HepG2 (cell line): Measurements from ENCODE around the gene GLOD5. TPM values are rescaled to one million over a fixed set of nuclear protein-coding genes. Genes with fewer than 3 reads are reported as not detected.

Source experiments
- CBX1 ChIP-seq: IDR thresholded peaks from one replicate; pipeline ENCODE4 v1.6.1; 2016; ENCODE audit warnings: antibody characterized with exemption, low read depth
- CCAR2 ChIP-seq: fragments of 200-400 bp; formaldehyde crosslinking; optimal IDR thresholded peaks from 2 replicates; pipeline ENCODE3; 2018; ENCODE audit warnings: low read depth, mild to moderate bottlenecking, low read length, moderate library complexity
- CREM ChIP-seq, 2 experiments: sonication (generic) in 1 of 2; formaldehyde crosslinking in 1 of 2; IDR thresholded peaks; 2 replicates each; pipeline versions ENCODE4 v1.4.0 to v1.6.1; 2016 to 2020; ENCODE audit warnings: antibody characterized with exemption in 1 of 2, mild to moderate bottlenecking in 1 of 2, missing genetic modification reagents in 1 of 2
- ELF1 ChIP-seq: sonication (generic); formaldehyde crosslinking; IDR thresholded peaks from 2 replicates; pipeline ENCODE4 v1.4.0; 2020; ENCODE audit warnings: missing genetic modification reagents
- FOXA1 ChIP-seq, 2 experiments: fragments of 450-650 bp in 1 of 2; sonication (generic) in 1 of 2; formaldehyde crosslinking in 1 of 2; IDR thresholded peaks; 2 replicates each; pipeline versions ENCODE4 v1.4.0 to v1.6.1; 2016 to 2020; ENCODE audit warnings: missing genetic modification reagents in 1 of 2
- FOXK2 ChIP-seq: fragments of 450-650 bp; IDR thresholded peaks from 2 replicates; pipeline ENCODE4 v1.6.1; 2016
- FOXO1 ChIP-seq: sonication (generic); formaldehyde crosslinking; IDR thresholded peaks from 2 replicates; pipeline ENCODE4 v1.4.0; 2020; ENCODE audit warnings: missing genetic modification reagents
- NCOA1 ChIP-seq: sonication (generic); formaldehyde crosslinking; IDR thresholded peaks from 2 replicates; pipeline ENCODE4 v1.9.0; 2021; ENCODE audit warnings: missing genetic modification reagents
- NR1H2 ChIP-seq: sonication (generic); formaldehyde crosslinking; IDR thresholded peaks from 2 replicates; pipeline ENCODE4 v1.8.1; 2022; ENCODE audit warnings: low read depth, missing genetic modification reagents, borderline replicate concordance
- POLR2A ChIP-seq, 2 experiments: IDR thresholded peaks; 2 replicates each; pipeline ENCODE4 v1.6.1; 2011; ENCODE audit warnings: low read depth in 2 of 2, low read length in 2 of 2, mild to moderate bottlenecking in 1 of 2, moderate library complexity in 1 of 2; ENCODE audit not compliant: insufficient read depth in 1 of 2
- TCF7L2 ChIP-seq: IDR thresholded peaks from 2 replicates; pipeline ENCODE4 v1.6.1; 2011; ENCODE audit warnings: mild to moderate bottlenecking, low read depth, low read length, moderate library complexity
- TEAD3 ChIP-seq: optimal IDR thresholded peaks from 2 replicates; pipeline ENCODE3; 2016; ENCODE audit warnings: borderline replicate concordance
- THAP11 ChIP-seq: IDR thresholded peaks from 2 replicates; pipeline ENCODE4 v1.6.1; 2016; ENCODE audit warnings: missing biosample characterization, missing genetic modification reagents
- ZFP36 ChIP-seq: fragments of 150-350 bp; IDR thresholded peaks from 2 replicates; pipeline ENCODE4 v1.6.1; 2018; ENCODE audit warnings: borderline replicate concordance, low read length, low read depth; ENCODE audit not compliant: partially characterized antibody
- ZKSCAN8 ChIP-seq: IDR thresholded peaks from 2 replicates; pipeline ENCODE4 v1.6.1; 2016; ENCODE audit warnings: borderline replicate concordance, missing genetic modification reagents, missing compliant biosample characterization
- ZNF256 ChIP-seq: sonication (generic); formaldehyde crosslinking; conservative IDR thresholded peaks from 2 replicates; pipeline ENCODE4 v1.4.0; 2020; ENCODE audit warnings: missing genetic modification reagents
- ZNF569 ChIP-seq: sonication (generic); formaldehyde crosslinking; IDR thresholded peaks from 2 replicates; pipeline ENCODE4 v1.5.0; 2020; ENCODE audit warnings: mild to moderate bottlenecking, missing genetic modification reagents, moderate library complexity, borderline replicate concordance
- ZNF652 ChIP-seq: IDR thresholded peaks from 2 replicates; pipeline ENCODE4 v1.6.1; 2016; ENCODE audit warnings: low read depth, borderline replicate concordance
- ZNF747 ChIP-seq: sonication (generic); formaldehyde crosslinking; IDR thresholded peaks from 2 replicates; pipeline ENCODE4 v1.8.1; 2023; ENCODE audit warnings: missing genetic modification reagents, mild to moderate bottlenecking, borderline replicate concordance
- polyA plus RNA-seq, 8 experiments: library from polyadenylated mRNA; depleted of rRNA in 3 of 8; stranded (reverse) in 7 of 8; unstranded in 1 of 8; fragments of >200 nt; fragmentation: Illumina TruSeq in 4 of 8; extraction: Trizol in 4 of 8; gene quantifications; 2 replicates each; pipeline versions ENCODE4 v1.2.1 to v1.2.3, GENCODE V29; 2011 to 2016; ENCODE audit warnings: low read depth in 4 of 8, missing spikeins in 1 of 8, mixed read lengths in 1 of 8; ENCODE audit not compliant: insufficient read depth in 1 of 8
- total RNA-seq, 5 experiments: library from RNA; depleted of rRNA; stranded (reverse); fragments of >200 nt; fragmentation: Illumina TruSeq; extraction: Trizol; gene quantifications; 2 replicates each; pipeline ENCODE4 v1.2.3, GENCODE V29; 2016; ENCODE audit warnings: low read depth in 1 of 5
- TF ChIP-seq, protein P1 (sequence below): sonication (generic); formaldehyde crosslinking; IDR thresholded peaks from 2 replicates; pipeline ENCODE4 v1.4.0; 2020; ENCODE audit warnings: low read depth, mild to moderate bottlenecking, missing genetic modification reagents
- TF ChIP-seq, protein P2 (sequence below), 2 experiments: sonication (generic) in 1 of 2; formaldehyde crosslinking in 1 of 2; IDR thresholded peaks; 2 replicates each; pipeline versions ENCODE4 v1.5.1 to v1.6.1; 2011 to 2020; ENCODE audit warnings: borderline replicate concordance in 1 of 2, low read depth in 1 of 2, low read length in 1 of 2, mild to moderate bottlenecking in 1 of 2, missing genetic modification reagents in 1 of 2, moderate library complexity in 1 of 2
- TF ChIP-seq, protein P3 (sequence below): sonication (generic); formaldehyde crosslinking; IDR thresholded peaks from 2 replicates; pipeline ENCODE4 v1.8.1; 2023; ENCODE audit warnings: missing genetic modification reagents, mild to moderate bottlenecking, borderline replicate concordance
- TF ChIP-seq, protein P4 (sequence below): sonication (generic); formaldehyde crosslinking; IDR thresholded peaks from 2 replicates; pipeline ENCODE4 v1.5.0; 2020; ENCODE audit warnings: missing genetic modification reagents
- TF ChIP-seq, protein P5 (sequence below): sonication (generic); formaldehyde crosslinking; IDR thresholded peaks from 2 replicates; pipeline ENCODE4 v1.4.0; 2020; ENCODE audit warnings: missing genetic modification reagents

The GLOD5 gene
- total and polyA plus RNA-seq, 2 of the 13 experiments (the other 11 are each of a cell fraction or from before 2014, with no cell fraction given): 0.93 to 1.3 TPM

DNA sequence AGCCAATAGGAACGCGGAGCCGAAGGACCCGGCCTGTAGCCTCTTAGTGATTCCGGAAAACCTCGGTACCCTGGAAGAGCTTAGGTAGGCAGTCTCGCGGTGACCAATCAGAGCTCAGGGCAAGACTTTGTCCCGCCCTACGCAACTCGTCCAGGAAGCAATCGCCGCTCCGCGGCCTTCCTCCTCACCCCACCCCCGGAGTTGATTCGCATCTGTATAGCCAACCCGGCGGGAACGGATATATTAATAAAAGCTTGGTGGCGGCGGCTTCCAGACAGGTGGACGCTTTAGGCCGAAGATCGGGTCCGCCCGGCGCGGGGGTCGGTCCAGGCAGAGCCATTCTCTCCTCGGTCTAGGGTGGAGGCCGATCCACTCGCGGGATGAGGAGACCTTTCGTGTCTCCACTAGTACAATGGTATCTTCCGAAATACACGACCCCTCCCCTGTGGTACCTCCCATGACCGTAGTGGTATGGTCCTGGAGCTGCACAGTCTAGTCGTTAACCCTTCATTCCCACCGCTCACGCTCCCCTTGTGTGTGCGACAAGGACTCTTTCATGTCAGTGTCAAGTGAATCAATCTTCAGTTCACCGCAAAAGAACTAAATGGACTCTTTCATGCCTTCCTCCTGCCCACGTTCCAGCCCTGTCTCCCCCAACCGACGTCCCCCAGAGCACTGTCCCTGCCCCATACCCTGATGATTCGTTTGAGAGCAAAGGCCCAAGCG, 24.2 kb upstream of the GLOD5 start (continued):
- peak; percentile 98 for TF ChIP-seq ZNF652 (CRISPR knock-in tag)
- TF ChIP-seq, protein P1, sequence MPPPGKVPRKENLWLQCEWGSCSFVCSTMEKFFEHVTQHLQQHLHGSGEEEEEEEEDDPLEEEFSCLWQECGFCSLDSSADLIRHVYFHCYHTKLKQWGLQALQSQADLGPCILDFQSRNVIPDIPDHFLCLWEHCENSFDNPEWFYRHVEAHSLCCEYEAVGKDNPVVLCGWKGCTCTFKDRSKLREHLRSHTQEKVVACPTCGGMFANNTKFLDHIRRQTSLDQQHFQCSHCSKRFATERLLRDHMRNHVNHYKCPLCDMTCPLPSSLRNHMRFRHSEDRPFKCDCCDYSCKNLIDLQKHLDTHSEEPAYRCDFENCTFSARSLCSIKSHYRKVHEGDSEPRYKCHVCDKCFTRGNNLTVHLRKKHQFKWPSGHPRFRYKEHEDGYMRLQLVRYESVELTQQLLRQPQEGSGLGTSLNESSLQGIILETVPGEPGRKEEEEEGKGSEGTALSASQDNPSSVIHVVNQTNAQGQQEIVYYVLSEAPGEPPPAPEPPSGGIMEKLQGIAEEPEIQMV (CRISPR knock-in tag): no peak
- no peak for TF ChIP-seq CCAR2
- TF ChIP-seq, protein P2, sequence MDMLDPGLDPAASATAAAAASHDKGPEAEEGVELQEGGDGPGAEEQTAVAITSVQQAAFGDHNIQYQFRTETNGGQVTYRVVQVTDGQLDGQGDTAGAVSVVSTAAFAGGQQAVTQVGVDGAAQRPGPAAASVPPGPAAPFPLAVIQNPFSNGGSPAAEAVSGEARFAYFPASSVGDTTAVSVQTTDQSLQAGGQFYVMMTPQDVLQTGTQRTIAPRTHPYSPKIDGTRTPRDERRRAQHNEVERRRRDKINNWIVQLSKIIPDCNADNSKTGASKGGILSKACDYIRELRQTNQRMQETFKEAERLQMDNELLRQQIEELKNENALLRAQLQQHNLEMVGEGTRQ (IDR thresholded peaks at IDR 0.05; ENCODE audit: low read depth, low read length): no peak
- TF ChIP-seq, protein P2 (CRISPR knock-in tag; IDR thresholded peaks at IDR 0.05; ENCODE audit: borderline replicate concordance): no peak
- TF ChIP-seq ELF1 (CRISPR knock-in tag): peak; percentile 87
- no peak for TF ChIP-seq ZNF256
- peak; percentile 34; the same call in 1 of the 2 replicates for TF ChIP-seq CREM (IDR thresholded peaks at IDR 0.05)
- TF ChIP-seq CREM (CRISPR knock-in tag; IDR thresholded peaks at IDR 0.05): no peak
- no peak for TF ChIP-seq ZFP36
- TF ChIP-seq, protein P3, sequence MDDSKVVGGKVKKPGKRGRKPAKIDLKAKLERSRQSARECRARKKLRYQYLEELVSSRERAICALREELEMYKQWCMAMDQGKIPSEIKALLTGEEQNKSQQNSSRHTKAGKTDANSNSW (CRISPR knock-in tag): no peak
- TF ChIP-seq ZNF569 (CRISPR knock-in tag): no peak
- TF ChIP-seq FOXK2: peak; percentile 58; the same call in 1 of the 2 replicates
- TF ChIP-seq CBX1: no peak
- no peak for TF ChIP-seq NCOA1
- TF ChIP-seq, protein P4, sequence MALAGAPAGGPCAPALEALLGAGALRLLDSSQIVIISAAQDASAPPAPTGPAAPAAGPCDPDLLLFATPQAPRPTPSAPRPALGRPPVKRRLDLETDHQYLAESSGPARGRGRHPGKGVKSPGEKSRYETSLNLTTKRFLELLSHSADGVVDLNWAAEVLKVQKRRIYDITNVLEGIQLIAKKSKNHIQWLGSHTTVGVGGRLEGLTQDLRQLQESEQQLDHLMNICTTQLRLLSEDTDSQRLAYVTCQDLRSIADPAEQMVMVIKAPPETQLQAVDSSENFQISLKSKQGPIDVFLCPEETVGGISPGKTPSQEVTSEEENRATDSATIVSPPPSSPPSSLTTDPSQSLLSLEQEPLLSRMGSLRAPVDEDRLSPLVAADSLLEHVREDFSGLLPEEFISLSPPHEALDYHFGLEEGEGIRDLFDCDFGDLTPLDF (CRISPR knock-in tag): no peak
- peak; percentile 34 for TF ChIP-seq TEAD3 (CRISPR knock-in tag)
- TF ChIP-seq POLR2A (IDR thresholded peaks at IDR 0.05; ENCODE audit: insufficient read depth in 1 of 2, low read depth in 2 of 2, low read length in 2 of 2): peak; percentile 54 to 59; a peak in 2 of 4 replicates
- TF ChIP-seq, protein P5, sequence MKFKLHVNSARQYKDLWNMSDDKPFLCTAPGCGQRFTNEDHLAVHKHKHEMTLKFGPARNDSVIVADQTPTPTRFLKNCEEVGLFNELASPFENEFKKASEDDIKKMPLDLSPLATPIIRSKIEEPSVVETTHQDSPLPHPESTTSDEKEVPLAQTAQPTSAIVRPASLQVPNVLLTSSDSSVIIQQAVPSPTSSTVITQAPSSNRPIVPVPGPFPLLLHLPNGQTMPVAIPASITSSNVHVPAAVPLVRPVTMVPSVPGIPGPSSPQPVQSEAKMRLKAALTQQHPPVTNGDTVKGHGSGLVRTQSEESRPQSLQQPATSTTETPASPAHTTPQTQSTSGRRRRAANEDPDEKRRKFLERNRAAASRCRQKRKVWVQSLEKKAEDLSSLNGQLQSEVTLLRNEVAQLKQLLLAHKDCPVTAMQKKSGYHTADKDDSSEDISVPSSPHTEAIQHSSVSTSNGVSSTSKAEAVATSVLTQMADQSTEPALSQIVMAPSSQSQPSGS (CRISPR knock-in tag): no peak
- no peak for TF ChIP-seq ZNF747
- no peak for TF ChIP-seq NR1H2
- TF ChIP-seq TCF7L2: no peak
- peak; percentile 81 for TF ChIP-seq THAP11 (CRISPR knock-in tag)
- no peak for TF ChIP-seq FOXO1 (CRISPR knock-in tag)
- no peak for TF ChIP-seq ZKSCAN8 (CRISPR knock-in tag)
- no peak for TF ChIP-seq FOXA1 (IDR thresholded peaks at IDR 0.05)
- TF ChIP-seq FOXA1 (CRISPR knock-in tag; IDR thresholded peaks at IDR 0.05): no peak
